SJSA1 (cell line): ENCODE results near the gene C1QTNF2. TPM values are rescaled to one million over a fixed set of nuclear protein-coding genes. Genes with fewer than 3 reads are reported as not detected.

Source experiments
- DNase-seq, 2 experiments: peaks; one replicate each; pipeline ENCODE4 v3.0.0-alpha.2; 2015 to 2020; ENCODE audit warnings: low spot score in 2 of 2, low read depth in 1 of 2
- H3K27ac ChIP-seq: fragments of 250-450 bp; sonication (Bioruptor Pico); 2 replicates; pipeline ENCODE4 v1.5.1; 2020; ENCODE audit warnings: mild to moderate bottlenecking, moderate library complexity
- H3K27me3 ChIP-seq: fragments of 250-450 bp; sonication (Bioruptor Pico); replicated peaks from 2 replicates; pipeline ENCODE4 v1.5.1; 2020; ENCODE audit warnings: mild to moderate bottlenecking, moderate library complexity
- H3K36me3 ChIP-seq: fragments of 250-450 bp; sonication (Bioruptor Pico); 2 replicates; pipeline ENCODE4 v1.5.1; 2020; ENCODE audit warnings: mild to moderate bottlenecking
- H3K4me1 ChIP-seq: fragments of 250-450 bp; sonication (Bioruptor Pico); replicated peaks from 2 replicates; pipeline ENCODE4 v1.6.1; 2021; ENCODE audit warnings: mild to moderate bottlenecking
- H3K4me3 ChIP-seq: fragments of 250-450 bp; sonication (Bioruptor Pico); 2 replicates; pipeline ENCODE4 v1.5.1; 2020; ENCODE audit warnings: mild to moderate bottlenecking
- H3K9me3 ChIP-seq: fragments of 250-450 bp; sonication (Bioruptor Pico); replicated peaks from 2 replicates; pipeline ENCODE4 v1.5.1; 2020; ENCODE audit warnings: mild to moderate bottlenecking
- total RNA-seq: library from RNA; depleted of rRNA; stranded (reverse); fragments of >200 nt; shearing (Covaris generic); gene quantifications from 2 replicates; pipeline ENCODE4 v1.2.3, GENCODE V29; 2014; rRNA removed

C1QTNF2 gene, protein sequence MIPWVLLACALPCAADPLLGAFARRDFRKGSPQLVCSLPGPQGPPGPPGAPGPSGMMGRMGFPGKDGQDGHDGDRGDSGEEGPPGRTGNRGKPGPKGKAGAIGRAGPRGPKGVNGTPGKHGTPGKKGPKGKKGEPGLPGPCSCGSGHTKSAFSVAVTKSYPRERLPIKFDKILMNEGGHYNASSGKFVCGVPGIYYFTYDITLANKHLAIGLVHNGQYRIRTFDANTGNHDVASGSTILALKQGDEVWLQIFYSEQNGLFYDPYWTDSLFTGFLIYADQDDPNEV
- total RNA-seq: 5.7 and 6.7 TPM in 2 replicates

DNA sequence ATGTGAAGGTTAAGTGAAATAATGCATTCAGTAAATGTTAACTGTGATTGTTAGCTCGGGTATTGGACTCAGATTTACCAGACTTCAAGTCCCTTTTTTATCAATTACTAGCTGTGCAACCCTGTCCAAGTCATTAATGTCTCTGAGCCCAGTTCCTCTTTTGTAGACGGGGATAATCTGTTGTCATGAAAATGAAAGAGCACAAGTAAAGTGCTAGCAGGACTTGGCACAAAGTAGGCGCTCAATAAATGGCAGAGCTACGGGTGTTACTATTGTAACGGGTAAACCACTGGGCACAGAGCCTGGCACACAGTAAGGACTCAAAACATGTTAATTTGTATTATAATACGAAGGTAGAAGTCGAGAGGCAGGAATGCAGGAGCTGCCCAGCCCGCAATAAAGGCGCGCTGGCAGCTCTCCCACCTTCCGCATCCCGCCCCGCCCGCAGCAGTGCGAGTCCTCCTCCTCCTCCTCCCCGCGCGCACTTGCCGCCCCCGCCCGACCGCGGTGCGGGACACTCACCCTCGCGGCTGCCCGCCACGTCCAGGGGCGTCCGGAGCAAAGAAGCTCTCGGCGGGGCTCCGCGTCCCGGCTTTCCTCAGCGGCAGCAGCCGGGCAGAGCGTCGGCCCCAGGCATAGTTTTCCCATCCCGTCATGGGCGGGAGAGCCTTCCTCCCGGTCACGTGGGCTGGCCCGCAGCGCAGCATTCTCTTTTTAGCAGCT, at the start of gene C1QTNF2:
C1QTNF2 (minus strand) TSS at position 637 of the 723 bp plus-strand sequence. CDS start 15,615 bp downstream, outside the sequence.
- H3K4me3 ChIP-seq: peak within 1 kb of the TSS; percentile 47
- no peak within 1 kb of the TSS for H3K27ac ChIP-seq
- peak; percentile 68 to 74 for DNase-seq
- H3K27me3 ChIP-seq: peaks cover 5% of the 10 kb centered on the region; the same call in 1 of the 2 replicates
- H3K4me1 ChIP-seq: peaks cover 10% of the 10 kb centered on the region
- no peaks in the 10 kb centered on the region for H3K36me3 ChIP-seq
- H3K9me3 ChIP-seq: no peaks in the 10 kb centered on the region

DNA sequence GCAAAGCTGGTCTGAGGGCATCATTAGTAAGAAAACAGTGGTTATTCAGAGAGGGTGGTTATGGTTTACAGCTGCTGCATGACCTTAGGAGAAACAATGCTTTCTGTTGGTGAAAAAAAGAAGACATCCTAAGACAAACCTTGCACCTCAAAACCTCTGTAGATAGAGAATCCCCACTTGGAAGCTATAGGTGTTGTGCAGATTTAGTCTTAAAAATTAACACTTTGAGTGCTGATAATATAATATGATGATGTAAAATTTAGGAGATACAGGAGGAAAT, 49.8 kb upstream of the C1QTNF2 start:
- DNase-seq: no peak
- Histone ChIP-seq H3K27ac (peak overlapping the region; percentile 73), H3K4me1 (peaks cover 50% of the 10 kb centered on the region), H3K36me3 (peaks cover 37% of the 10 kb centered on the region), H3K27me3 (no peaks in the 10 kb centered on the region), H3K4me3 (peak overlapping the region; percentile 59), H3K9me3 (no peaks in the 10 kb centered on the region)

DNA sequence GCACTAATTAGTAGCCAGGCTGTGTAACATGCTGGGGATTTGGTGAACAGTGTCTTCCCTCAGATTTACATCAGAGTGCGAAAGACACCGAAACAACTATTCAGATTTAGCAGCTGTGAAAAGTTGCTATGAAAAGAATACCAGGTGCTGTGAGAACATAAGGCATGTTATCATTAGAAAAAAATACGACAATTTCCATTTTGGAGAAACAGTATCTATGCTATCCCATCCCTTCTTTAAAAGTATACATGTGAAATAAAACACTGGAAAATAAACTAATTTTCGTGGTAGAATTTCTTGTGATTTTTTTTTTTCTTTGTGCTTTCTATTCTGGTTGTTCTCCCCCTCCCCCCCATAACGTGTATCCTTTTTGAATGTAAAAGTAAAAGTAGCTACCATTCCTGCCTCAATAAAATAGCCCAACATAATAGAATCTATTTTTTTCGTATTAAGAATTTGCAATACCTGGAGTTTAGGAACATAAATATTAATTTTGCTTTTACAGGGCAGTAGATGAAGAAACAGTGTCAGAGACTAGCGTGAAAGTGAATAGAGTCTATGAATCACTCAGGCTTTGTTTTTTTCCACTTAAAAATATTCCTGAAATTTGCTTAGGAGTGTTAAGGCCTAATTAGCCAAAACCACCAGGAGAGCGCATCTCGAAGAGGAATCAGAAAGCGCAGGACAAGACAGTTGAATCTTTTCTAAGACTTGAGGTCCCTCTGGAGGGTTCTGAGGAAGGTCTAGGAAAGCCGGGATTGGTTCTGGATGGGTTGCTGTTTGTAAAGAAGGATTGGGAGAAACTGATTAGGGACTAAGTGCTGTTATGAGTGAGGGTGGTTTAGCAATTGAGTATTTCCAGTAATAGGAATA, 49.3 kb upstream of the C1QTNF2 start:
- H3K36me3 ChIP-seq: peaks cover 37% of the 10 kb centered on the region
- peak in 1 of 2 experiments; percentile 54 for DNase-seq
- peak overlapping the region; percentile 59 for H3K4me3 ChIP-seq
- peak overlapping the region; percentile 73 for H3K27ac ChIP-seq
- H3K4me1 ChIP-seq: peaks cover 44% of the 10 kb centered on the region
- no peaks in the 10 kb centered on the region for H3K9me3 ChIP-seq
- H3K27me3 ChIP-seq: no peaks in the 10 kb centered on the region

DNA sequence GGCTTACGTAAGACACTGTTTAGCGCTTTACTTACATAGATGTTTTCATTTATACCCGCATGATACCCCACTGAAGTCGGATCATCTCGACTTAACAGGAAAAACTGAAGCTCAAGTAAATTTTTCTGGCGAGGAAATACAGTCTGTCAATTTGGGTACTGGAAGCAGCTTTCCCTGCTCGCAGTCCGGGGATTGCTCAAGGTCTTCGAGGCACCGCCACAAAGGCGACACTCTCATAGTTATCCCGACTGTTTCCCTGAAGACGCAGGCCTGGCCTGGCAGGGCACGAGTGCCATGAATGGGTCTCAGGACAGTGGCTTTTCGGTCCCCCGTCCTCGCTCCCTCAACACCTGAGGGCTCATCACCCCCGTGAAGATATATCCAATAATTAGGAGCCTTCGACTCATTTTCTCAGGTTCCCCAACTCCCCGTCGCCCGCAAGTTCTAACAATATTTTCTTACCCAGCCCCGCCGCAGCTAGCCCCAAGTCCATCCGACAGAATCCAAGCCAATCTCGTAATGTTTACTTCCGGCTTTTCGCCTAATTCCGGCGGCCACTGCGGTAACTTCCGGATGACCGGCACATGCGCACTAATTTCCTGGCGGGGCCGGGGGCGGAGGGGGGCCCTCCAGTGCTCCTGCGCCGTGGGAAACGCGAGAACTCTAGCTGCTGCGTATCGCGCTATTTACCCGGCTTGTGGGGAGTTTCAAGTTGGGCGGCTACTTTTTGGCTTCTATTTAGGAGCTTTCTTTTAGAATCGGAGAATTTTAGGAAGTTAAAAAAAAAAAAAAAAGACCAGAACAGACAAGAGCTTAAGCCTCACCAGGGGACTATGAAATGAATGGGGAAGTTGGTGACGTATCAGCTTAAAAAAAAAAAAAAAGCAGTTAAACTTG, 48.4 kb upstream of the C1QTNF2 start, which contains the start of gene SLU7:
SLU7 (minus strand) TSS at position 521 of the 897 bp plus-strand sequence. CDS start 3,787 bp downstream, outside the sequence.
- Histone ChIP-seq H3K36me3 (peaks cover 35% of the 10 kb centered on the region), H3K9me3 (no peaks in the 10 kb centered on the region), H3K4me3 (peak within 1 kb of the TSS; percentile 59), H3K27me3 (no peaks in the 10 kb centered on the region), H3K4me1 (peaks cover 35% of the 10 kb centered on the region), H3K27ac (peak within 1 kb of the TSS; percentile 73)
- peak; percentile 98 for DNase-seq

DNA sequence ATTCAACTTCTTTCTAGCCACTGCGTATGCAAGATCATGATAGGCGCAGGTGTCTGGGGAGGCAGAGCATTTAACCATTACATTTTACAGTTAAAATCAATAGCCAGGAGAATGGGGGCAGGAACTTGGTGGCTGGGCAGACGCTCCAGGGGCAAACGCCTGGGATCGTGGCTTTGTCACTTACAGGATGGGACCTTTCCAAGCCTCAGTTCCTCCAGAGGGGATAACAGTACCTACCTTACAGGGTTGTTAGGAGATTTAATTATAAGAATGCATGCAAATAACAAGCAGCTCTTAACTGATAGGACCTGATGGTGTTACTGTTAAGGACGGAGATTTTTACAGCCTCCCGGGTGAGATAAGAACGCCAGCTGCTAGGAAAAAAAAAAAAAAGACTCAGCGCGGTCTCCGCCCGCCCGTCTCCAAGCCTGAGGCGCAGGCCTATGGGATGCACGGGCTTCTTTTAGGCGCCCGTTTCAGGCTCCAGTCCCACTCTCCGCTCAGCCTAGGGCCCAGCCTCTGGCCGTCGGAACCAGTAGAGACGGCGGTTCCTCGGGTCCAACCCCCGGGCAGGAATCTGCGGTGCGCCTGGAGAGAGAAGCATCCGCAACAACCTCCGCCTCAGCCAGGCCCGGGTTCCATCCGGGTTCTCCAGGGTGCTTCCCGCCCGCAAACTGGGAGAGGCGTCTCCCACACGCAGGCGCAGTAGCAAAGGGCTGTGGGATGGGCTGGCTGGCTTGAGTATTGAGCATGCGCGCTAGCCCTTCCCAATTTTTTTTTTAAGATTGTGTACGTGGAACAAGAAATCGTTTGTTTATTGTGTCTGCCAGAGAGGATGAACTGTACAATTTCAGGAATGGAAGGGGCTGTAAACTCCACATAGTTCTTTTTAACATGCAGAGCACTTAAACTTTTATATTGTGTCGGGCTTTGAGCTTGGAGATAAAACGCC, 29.3 kb upstream of the C1QTNF2 start, which contains the start of gene FAM200C:
FAM200C (minus strand) TSS at position 653 of the 952 bp plus-strand sequence. CDS start 4,564 bp downstream, outside the sequence.
- Histone ChIP-seq H3K4me3 (peak within 1 kb of the TSS; percentile 58), H3K4me1 (peaks cover 13% of the 10 kb centered on the region), H3K27me3 (no peaks in the 10 kb centered on the region), H3K9me3 (no peaks in the 10 kb centered on the region), H3K27ac (peak within 1 kb of the TSS; percentile 78), H3K36me3 (peaks cover 37% of the 10 kb centered on the region)
- DNase-seq: peak; percentile 98

DNA sequence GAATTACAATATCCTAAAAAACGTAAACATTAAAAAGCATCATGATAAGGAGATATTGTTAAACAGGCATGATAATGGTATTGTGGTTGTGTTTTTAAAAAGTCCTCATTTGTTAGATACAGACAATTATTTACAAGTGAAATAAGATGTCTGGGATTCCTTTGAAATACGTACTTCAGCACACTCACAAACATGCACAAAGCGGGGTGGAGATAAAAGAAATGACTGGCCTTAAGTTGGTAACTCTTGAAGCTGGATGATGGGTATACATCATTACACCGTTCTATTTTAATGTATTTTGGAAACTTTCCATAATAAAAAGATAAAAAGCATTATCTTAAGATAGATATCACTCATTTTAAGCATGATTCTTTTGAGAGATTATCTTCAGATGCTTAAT, 28.4 kb upstream of the C1QTNF2 start:
- H3K27me3 ChIP-seq: no peaks in the 10 kb centered on the region

DNA sequence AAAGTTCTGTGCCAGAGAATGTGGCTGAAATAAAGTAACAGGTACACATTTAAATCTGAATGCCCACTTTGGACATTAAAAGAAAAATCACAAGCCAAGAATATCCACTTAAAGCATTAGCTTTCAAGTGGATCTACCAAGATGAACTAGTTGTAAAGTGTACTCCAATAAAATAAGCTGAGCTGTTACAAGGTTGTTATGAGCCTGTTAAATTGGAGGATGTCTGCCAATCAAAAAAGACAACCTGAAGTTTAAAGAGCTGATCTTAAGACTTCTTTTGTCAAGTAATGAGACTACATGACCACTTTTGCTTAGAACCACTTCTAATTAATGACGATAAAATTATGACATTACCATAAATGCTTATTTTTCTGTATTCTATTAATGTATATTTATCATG, 27.1 kb upstream of the C1QTNF2 start:
- no peak for DNase-seq
- H3K27ac ChIP-seq: no peak overlapping the region
- peaks cover 23% of the 10 kb centered on the region for H3K36me3 ChIP-seq
- H3K4me1 ChIP-seq: peaks cover 13% of the 10 kb centered on the region
- no peaks in the 10 kb centered on the region for H3K9me3 ChIP-seq
- no peaks in the 10 kb centered on the region for H3K27me3 ChIP-seq
- H3K4me3 ChIP-seq: no peak overlapping the region

More for the DNA sequence above, 28.4 kb upstream of the C1QTNF2 start:
- peaks cover 31% of the 10 kb centered on the region for H3K36me3 ChIP-seq
- H3K27ac ChIP-seq: peak overlapping the region; percentile 78; the same call in 1 of the 2 replicates
- peaks cover 13% of the 10 kb centered on the region for H3K4me1 ChIP-seq
- DNase-seq: no peak
- H3K9me3 ChIP-seq: no peaks in the 10 kb centered on the region
- peak overlapping the region; percentile 58 for H3K4me3 ChIP-seq

DNA sequence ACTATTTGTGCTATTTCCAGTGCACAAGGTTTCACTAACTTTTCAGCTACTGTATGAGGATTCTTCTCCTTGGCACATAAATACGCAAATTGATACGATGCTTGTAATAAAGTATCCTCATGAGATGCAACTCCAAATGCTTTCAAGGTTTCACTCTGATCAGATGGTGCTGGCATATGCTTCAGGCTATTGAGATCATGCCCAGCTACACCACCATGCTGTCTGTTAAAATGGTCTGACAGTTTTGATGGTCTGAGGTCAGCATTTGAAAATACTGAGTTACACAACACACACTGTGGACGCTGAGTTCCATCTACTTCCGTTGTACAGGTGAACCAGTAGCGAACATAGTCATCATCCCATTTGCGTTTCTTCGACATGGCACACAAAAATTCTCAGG, 24.7 kb upstream of the C1QTNF2 start:
- H3K36me3 ChIP-seq: peaks cover 7% of the 10 kb centered on the region; the same call in 1 of the 2 replicates
- H3K4me3 ChIP-seq: no peak overlapping the region
- H3K4me1 ChIP-seq: peaks cover 10% of the 10 kb centered on the region
- no peaks in the 10 kb centered on the region for H3K27me3 ChIP-seq
- DNase-seq: no peak
- no peak overlapping the region for H3K27ac ChIP-seq
- no peaks in the 10 kb centered on the region for H3K9me3 ChIP-seq

DNA sequence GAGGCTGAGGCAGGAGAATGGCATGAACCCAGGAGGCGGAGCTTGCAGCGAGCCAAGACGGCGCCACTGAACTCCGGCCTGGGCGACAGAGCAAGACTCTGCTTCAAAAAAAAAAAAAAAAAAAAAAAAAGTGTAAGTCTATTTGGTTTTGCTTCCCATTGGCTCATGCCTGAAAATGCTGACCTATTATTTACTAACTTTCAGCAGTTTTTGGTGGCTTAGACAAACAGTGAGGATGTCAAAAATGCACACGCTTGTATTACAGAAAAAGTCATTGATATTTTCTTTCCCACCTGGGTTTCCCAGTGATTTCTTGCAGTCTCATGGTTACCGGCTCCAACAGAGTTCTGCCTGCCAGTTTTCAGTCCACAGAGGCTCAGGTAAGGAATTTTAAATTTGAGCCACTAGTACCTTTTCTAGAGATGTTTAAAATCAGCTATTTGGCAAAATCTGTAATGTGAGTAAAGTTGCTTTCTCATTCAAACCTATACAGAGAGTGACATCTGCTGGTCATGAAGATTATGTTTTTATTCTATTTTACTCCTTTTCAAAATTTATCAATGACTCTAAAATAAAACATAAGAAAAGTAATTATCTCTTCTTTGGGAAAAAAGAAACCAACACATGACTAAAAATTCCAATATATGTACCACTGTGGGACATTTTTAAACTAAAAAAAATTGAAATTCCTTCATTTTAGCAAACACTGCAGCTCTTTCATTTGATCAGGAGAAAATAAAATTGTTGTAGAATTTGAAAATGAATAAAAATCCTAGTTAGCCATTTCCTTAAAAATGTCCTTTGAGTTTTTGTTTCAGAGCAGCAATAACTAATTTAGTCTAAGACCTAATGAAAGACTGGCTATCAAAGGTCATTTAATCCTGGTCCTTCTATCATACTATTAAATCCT, 20.6 kb upstream of the C1QTNF2 start:
- H3K9me3 ChIP-seq: peaks cover 8% of the 10 kb centered on the region; the same call in 1 of the 2 replicates
- H3K4me3 ChIP-seq: no peak overlapping the region
- H3K27me3 ChIP-seq: no peaks in the 10 kb centered on the region
- H3K36me3 ChIP-seq: peaks cover 3% of the 10 kb centered on the region; the same call in 1 of the 2 replicates
- DNase-seq: peak in 1 of 2 experiments; percentile 40
- no peaks in the 10 kb centered on the region for H3K4me1 ChIP-seq
- no peak overlapping the region for H3K27ac ChIP-seq

DNA sequence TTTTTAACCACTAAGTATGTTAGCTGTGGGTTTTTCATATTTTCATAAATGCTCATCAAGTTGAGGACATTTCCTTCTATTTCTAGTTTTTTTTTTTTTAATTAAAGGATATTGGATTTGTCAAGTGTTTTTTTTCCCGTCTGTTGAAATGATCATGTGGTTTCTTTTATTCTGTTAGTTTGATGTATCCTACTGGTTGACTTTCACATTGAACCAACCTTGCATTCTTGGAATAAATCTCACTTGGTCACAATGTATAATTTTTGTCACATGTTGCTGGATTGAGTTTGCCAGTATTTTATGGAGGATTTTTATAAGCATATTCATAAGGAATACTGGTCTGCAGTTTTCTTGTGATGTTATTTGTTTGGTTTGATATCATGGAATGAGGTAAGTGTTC, 17.0 kb upstream of the C1QTNF2 start:
- Histone ChIP-seq H3K36me3 (no peaks in the 10 kb centered on the region), H3K9me3 (peaks cover 8% of the 10 kb centered on the region; the same call in 1 of the 2 replicates), H3K27ac (no peak overlapping the region), H3K4me1 (no peaks in the 10 kb centered on the region), H3K27me3 (no peaks in the 10 kb centered on the region), H3K4me3 (no peak overlapping the region)
- DNase-seq: no peak

DNA sequence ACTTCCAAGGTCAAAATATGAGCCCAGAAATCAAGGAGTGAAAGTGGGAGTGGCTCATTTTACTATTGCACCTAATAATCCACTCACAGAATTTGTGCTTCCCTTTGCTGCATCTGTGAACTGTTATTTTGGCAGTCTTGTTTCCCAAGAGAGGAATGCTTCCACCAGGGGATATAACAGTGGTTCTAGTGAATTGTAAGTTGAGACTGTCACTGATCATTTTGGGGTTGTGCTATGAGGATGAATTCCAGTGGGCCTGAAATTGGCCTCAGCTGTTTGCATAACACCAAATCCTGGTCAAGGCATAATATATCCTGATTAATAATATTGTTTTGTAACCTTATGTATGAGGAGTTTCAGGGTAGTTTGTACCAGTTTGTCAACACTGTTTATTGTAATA, 15.1 kb upstream of the C1QTNF2 start:
- no peaks in the 10 kb centered on the region for H3K36me3 ChIP-seq
- no peaks in the 10 kb centered on the region for H3K4me1 ChIP-seq
- no peak overlapping the region for H3K4me3 ChIP-seq
- DNase-seq: no peak
- H3K27ac ChIP-seq: no peak overlapping the region
- no peaks in the 10 kb centered on the region for H3K27me3 ChIP-seq
- H3K9me3 ChIP-seq: peaks cover 8% of the 10 kb centered on the region; the same call in 1 of the 2 replicates
